Fibroblast of lung (primary cell): ENCODE measurements around the gene DLX2.
A peak's percentile ranks its signal among the peaks of the same experiment; 100 is the strongest.

Source experiments
- EZH2 ChIP-seq: IDR thresholded peaks from 2 replicates; pipeline ENCODE4 v1.5.1; 2012; ENCODE audit warnings: low read length, control low read depth, mild to moderate bottlenecking; ENCODE audit errors: missing control alignments
- TF ChIP-seq, protein P1 (sequence below), 2 donors: IDR thresholded peaks in 1 of 2; conservative IDR thresholded peaks in 1 of 2; 1 replicate in 1 of 2; 2 replicates in 1 of 2; pipeline ENCODE4 v1.5.1; 2011 to 2012; ENCODE audit warnings: low read length in 2 of 2, control low read depth in 1 of 2, inconsistent platforms in 1 of 2, low read depth in 1 of 2, mild to moderate bottlenecking in 1 of 2

DNA sequence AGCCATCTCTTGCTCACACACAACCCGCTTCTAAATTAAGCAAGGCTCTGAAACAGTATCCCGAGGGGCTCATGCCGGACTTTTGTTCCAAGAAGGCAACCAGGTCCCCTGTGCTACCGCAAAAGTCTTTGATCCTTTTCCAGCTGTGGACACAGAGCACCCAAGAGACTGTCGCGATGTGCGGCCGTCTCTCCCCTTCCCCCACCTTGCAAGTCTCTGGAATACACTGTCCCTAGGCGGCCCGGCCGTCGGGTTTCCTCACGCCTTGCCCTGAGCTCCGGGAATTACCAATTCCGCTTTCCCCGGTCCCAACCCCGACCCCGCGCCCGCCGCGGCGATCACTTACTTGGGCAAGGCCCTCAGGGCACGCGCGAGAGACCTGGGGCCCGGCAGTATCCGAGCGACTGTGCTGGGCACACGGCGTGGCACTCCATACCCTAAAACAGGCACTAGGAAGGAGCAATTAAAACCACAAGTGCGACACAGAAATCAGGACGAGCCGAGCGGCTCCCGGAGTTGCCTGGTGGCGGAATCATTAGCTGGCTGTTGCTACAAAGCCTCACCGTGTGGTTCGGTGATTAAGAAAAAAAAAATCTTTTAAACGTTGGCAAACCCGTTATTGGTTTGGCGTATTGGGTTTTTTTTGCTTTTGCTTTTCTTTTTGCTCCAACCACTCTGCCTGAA is 19.6 kb downstream of the DLX2 start:
- TF ChIP-seq, protein P1, sequence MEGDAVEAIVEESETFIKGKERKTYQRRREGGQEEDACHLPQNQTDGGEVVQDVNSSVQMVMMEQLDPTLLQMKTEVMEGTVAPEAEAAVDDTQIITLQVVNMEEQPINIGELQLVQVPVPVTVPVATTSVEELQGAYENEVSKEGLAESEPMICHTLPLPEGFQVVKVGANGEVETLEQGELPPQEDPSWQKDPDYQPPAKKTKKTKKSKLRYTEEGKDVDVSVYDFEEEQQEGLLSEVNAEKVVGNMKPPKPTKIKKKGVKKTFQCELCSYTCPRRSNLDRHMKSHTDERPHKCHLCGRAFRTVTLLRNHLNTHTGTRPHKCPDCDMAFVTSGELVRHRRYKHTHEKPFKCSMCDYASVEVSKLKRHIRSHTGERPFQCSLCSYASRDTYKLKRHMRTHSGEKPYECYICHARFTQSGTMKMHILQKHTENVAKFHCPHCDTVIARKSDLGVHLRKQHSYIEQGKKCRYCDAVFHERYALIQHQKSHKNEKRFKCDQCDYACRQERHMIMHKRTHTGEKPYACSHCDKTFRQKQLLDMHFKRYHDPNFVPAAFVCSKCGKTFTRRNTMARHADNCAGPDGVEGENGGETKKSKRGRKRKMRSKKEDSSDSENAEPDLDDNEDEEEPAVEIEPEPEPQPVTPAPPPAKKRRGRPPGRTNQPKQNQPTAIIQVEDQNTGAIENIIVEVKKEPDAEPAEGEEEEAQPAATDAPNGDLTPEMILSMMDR (conservative IDR thresholded peaks at IDR 0.05 in 1 of 2, IDR thresholded peaks at IDR 0.05 in 1 of 2; ENCODE audit: low read depth in 1 of 2, low read length in 2 of 2), result no peak
- peak; percentile 94 for TF ChIP-seq EZH2
